SK-N-SH (cell line): ENCODE results near the gene DNAH5. TPM values are rescaled to one million over a fixed set of nuclear protein-coding genes. Genes with fewer than 3 reads are reported as not detected.

Experiments used
- CTCF ChIA-PET: fragments of 300-600, 350-600 bp; formaldehyde crosslinking; extraction: SDS; loops from one replicate; lab custom pipeline; 2021; lab: Yijun Ruan, JAX
- POLR2A ChIA-PET: fragments of 350-600 bp; sonication (Branson Sonifier 250); formaldehyde crosslinking; extraction: SDS; loops from one replicate; lab custom pipeline; 2020; ENCODE audit warnings: antibody characterized with exemption, inconsistent platforms; lab: Yijun Ruan, JAX
- DNase-seq: peaks from one replicate; pipeline ENCODE4 v3.0.0; 2012
- H2AFZ ChIP-seq: fragments of 200-600 bp; sonication (generic); 2 replicates; pipeline ENCODE4 v1.8.1; 2016; ENCODE audit warnings: antibody characterized with exemption, mild to moderate bottlenecking, low read depth
- H3F3A ChIP-seq: fragments of 200-600 bp; sonication (generic); replicated peaks from 2 replicates; pipeline ENCODE3; 2016; ENCODE audit warnings: antibody characterized with exemption, mild to moderate bottlenecking; ENCODE audit not compliant: insufficient read depth
- H3K27ac ChIP-seq, 2 experiments: fragments of 200-500 bp in 1 of 2; fragments of 200-600 bp in 1 of 2; sonication (Bioruptor generic) in 1 of 2; sonication (generic), shearing (Covaris generic) in 1 of 2; 2 replicates each; pipeline versions ENCODE4 v1.5.1 to v1.6.1; 2014 to 2016; ENCODE audit warnings: low read depth in 2 of 2, inconsistent platforms in 1 of 2, low read length in 1 of 2, mild to moderate bottlenecking in 1 of 2, mixed read lengths in 1 of 2
- H3K27me3 ChIP-seq: fragments of 200-600 bp; sonication (generic), shearing (Covaris generic); 2 replicates; pipeline ENCODE4 v1.6.1; 2016; ENCODE audit warnings: mixed run types; ENCODE audit not compliant: insufficient read depth
- H3K36me3 ChIP-seq, 2 experiments: fragments of 200-500 bp in 1 of 2; fragments of 200-600 bp in 1 of 2; sonication (Bioruptor generic) in 1 of 2; sonication (generic) in 1 of 2; replicated peaks in 1 of 2; 2 replicates each; pipeline versions ENCODE3 to v1.5.1; 2014 to 2016; ENCODE audit warnings: low read length in 1 of 2, mild to moderate bottlenecking in 1 of 2; ENCODE audit not compliant: insufficient read depth in 2 of 2, control insufficient read depth in 1 of 2
- H3K4me1 ChIP-seq, 2 experiments: fragments of 200-500 bp in 1 of 2; fragments of 200-600 bp in 1 of 2; sonication (Bioruptor generic) in 1 of 2; sonication (generic), shearing (Covaris generic) in 1 of 2; 2 replicates each; pipeline versions ENCODE4 v1.5.1 to v1.6.1; 2014 to 2016; ENCODE audit warnings: low read depth in 1 of 2, low read length in 1 of 2, mixed run types in 1 of 2; ENCODE audit not compliant: insufficient read depth in 2 of 2, control insufficient read depth in 1 of 2
- H3K4me2 ChIP-seq: fragments of 200-600 bp; sonication (generic), shearing (Covaris generic); 2 replicates; pipeline ENCODE4 v1.6.1; 2017; ENCODE audit warnings: mixed run types
- H3K4me3 ChIP-seq, 2 experiments: fragments of 200-500 bp in 1 of 2; fragments of 200-600 bp in 1 of 2; sonication (Bioruptor generic) in 1 of 2; sonication (generic), shearing (Covaris generic) in 1 of 2; 2 replicates each; pipeline versions ENCODE4 v1.5.1 to v1.8.1; 2014 to 2016; ENCODE audit warnings: low read depth in 2 of 2, inconsistent platforms in 1 of 2, low read length in 1 of 2, mild to moderate bottlenecking in 1 of 2, mixed read lengths in 1 of 2, moderate library complexity in 1 of 2
- H3K79me2 ChIP-seq: fragments of 200-600 bp; sonication (generic); 2 replicates; pipeline ENCODE4 v1.8.1; 2017; ENCODE audit warnings: mild to moderate bottlenecking; ENCODE audit not compliant: insufficient read depth
- H3K9ac ChIP-seq: fragments of 200-600 bp; sonication (generic); 2 replicates; pipeline ENCODE4 v1.6.1; 2017; ENCODE audit warnings: mixed run types
- H3K9me2 ChIP-seq: fragments of 200-600 bp; sonication (generic); 2 replicates; pipeline ENCODE4 v1.6.1; 2017; ENCODE audit warnings: mixed run types
- H3K9me3 ChIP-seq: fragments of 200-600 bp; sonication (generic); 2 replicates; pipeline ENCODE4 v1.6.1; 2017; ENCODE audit warnings: mixed run types, mild to moderate bottlenecking, moderate library complexity
- H4K20me1 ChIP-seq: fragments of 200-600 bp; sonication (generic); 2 replicates; pipeline ENCODE4 v1.6.1; 2017; ENCODE audit warnings: mild to moderate bottlenecking, mixed run types; ENCODE audit not compliant: insufficient read depth
- EZH2phosphoT487 ChIP-seq: fragments of 200-600 bp; sonication (generic); IDR thresholded peaks from 2 replicates; pipeline ENCODE4 v1.6.1; 2017; ENCODE audit warnings: low read depth, mixed run types, mild to moderate bottlenecking, antibody characterized with exemption, moderate library complexity, borderline replicate concordance
- FOXM1 ChIP-seq: IDR thresholded peaks from 2 replicates; pipeline ENCODE4 v1.4.0; 2012; ENCODE audit warnings: low read depth, mild to moderate bottlenecking
- IRF3 ChIP-seq: fragments of 150-350 bp; IDR thresholded peaks from 2 replicates; pipeline ENCODE4 v1.6.1; 2016; ENCODE audit warnings: mild to moderate bottlenecking, low read depth, low read length
- NRF1 ChIP-seq: IDR thresholded peaks from 2 replicates; pipeline ENCODE4 v1.6.1; 2012; ENCODE audit warnings: low read depth, mild to moderate bottlenecking, low read length
- PBX3 ChIP-seq: IDR thresholded peaks from 2 replicates; pipeline ENCODE4; 2012
- TCF12 ChIP-seq: IDR thresholded peaks from 2 replicates; pipeline ENCODE4 v1.4.0; 2012
- YY1 ChIP-seq: IDR thresholded peaks from 2 replicates; pipeline ENCODE4 v1.4.0; 2012; ENCODE audit warnings: low read depth, mild to moderate bottlenecking
- WGBS: methylation state at CpG from one replicate; pipeline ENCODE4 v1.1.6; 2017; ENCODE audit warnings: low lambda C conversion rate; 5-methylcytosine and 5-hydroxymethylcytosine counted together
- polyA plus RNA-seq, 3 experiments: library from polyadenylated mRNA; depleted of rRNA; stranded (reverse); fragments of >200 nt; gene quantifications; 2 replicates each; pipeline ENCODE4 v1.2.3, GENCODE V29; 2012
- TF ChIP-seq, protein P1 (sequence below): IDR thresholded peaks from 2 replicates; pipeline ENCODE4 v1.4.0; 2012; ENCODE audit warnings: low read depth, borderline replicate concordance

The DNAH5 gene
- polyA plus RNA-seq, 1 of the 3 experiments (the other 2 are of a cell fraction) = 0.74 TPM

GRCh38 chr5:13643196-13643595, 301.3 kb downstream of the DNAH5 start:
- ChIA-PET POLR2A (no interaction called here), CTCF (no interaction called here)
- Histone ChIP-seq H3K9me2 (no peaks in the 10 kb centered on the region), H3K9me3 (no peaks in the 10 kb centered on the region), H3K36me3 (no peaks in the 10 kb centered on the region), H3K4me1 (no peaks in the 10 kb centered on the region), H3K9ac (no peak overlapping the region), H3K27ac (no peak overlapping the region), H3K27me3 (no peaks in the 10 kb centered on the region), H2AFZ (no peak overlapping the region), H3K4me3 (no peak overlapping the region), H4K20me1 (no peaks in the 10 kb centered on the region), H3K4me2 (no peak overlapping the region), H3K79me2 (no peaks in the 10 kb centered on the region), H3F3A (no peaks in the 10 kb centered on the region)
- WGBS = 3% methylated on average over 2 of the region's 2 CpGs
- DNase-seq = no peak
- no peak for TF ChIP-seq TCF12
- no peak for TF ChIP-seq EZH2phosphoT487
- TF ChIP-seq, protein P1, sequence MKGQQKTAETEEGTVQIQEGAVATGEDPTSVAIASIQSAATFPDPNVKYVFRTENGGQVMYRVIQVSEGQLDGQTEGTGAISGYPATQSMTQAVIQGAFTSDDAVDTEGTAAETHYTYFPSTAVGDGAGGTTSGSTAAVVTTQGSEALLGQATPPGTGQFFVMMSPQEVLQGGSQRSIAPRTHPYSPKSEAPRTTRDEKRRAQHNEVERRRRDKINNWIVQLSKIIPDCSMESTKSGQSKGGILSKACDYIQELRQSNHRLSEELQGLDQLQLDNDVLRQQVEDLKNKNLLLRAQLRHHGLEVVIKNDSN = no peak
- no peak for TF ChIP-seq YY1
- no peak for TF ChIP-seq IRF3
- no peak for TF ChIP-seq NRF1
- no peak for TF ChIP-seq FOXM1
- TF ChIP-seq PBX3 = no peak

Other genes starting within 250 kb of the DNAH5 start
- gene TRIO, start 198.7 kb upstream of the DNAH5 start, polyA plus RNA-seq (2012; rRNA removed) = 225 and 229 TPM in 2 replicates